ENCODE results near the gene DGKZ. TPM values are rescaled to one million over a fixed set of nuclear protein-coding genes. Genes with fewer than 3 reads are reported as not detected.
A peak's percentile ranks its signal among the peaks of the same experiment; 100 is the strongest.

The DGKZ gene
- total RNA-seq, 1 donor from 2014 or later, result 127 TPM

DNA sequence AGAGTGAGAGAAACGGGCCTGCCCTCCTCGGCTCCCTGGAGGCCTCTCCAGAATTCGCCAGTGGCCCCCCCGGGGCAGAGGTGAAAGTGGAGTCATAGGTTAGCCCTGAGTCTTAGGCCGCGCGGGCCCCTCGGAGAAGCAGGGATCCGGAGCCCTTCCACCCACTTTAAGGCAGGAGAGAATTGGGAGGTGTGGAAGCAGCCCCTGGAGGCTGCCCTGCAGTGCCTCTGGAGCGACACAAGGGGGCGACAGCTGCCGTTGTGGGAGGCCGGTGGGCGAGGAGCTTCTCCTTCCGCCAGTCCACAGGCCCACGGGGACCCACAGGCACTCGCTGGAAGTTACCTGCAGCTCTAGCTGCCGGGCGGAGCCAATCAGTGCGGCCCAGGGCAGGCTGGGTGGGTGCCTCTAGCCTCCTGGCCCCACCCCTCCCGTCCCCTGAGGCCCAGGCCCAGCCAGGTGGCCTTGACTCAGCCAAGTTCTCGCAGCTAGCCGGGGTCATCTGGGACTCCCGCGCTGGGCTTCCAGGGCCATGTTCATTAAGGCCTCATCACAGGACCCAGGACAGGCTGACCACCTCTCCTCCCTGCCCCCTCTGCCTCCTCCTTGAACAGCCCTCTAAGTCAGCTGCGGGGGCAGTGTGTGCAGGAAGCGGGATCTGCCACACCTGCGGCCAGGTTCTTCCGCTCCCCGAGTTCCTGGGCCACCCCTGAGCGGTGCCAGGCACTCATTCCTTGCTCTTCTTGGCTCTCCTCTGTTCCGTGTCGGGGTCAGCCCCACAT, 5.0 kb downstream of the DGKZ start:
- H3K9me3 Mint-ChIP-seq (ENCODE audit: unreplicated experiment), result no peaks in the 10 kb centered on the region
- TF ChIP-seq, protein P1, sequence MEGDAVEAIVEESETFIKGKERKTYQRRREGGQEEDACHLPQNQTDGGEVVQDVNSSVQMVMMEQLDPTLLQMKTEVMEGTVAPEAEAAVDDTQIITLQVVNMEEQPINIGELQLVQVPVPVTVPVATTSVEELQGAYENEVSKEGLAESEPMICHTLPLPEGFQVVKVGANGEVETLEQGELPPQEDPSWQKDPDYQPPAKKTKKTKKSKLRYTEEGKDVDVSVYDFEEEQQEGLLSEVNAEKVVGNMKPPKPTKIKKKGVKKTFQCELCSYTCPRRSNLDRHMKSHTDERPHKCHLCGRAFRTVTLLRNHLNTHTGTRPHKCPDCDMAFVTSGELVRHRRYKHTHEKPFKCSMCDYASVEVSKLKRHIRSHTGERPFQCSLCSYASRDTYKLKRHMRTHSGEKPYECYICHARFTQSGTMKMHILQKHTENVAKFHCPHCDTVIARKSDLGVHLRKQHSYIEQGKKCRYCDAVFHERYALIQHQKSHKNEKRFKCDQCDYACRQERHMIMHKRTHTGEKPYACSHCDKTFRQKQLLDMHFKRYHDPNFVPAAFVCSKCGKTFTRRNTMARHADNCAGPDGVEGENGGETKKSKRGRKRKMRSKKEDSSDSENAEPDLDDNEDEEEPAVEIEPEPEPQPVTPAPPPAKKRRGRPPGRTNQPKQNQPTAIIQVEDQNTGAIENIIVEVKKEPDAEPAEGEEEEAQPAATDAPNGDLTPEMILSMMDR (IDR thresholded peaks at IDR 0.05; ENCODE audit: unreplicated experiment), result peak; percentile 91
- H3K36me3 Mint-ChIP-seq (ENCODE audit: low read depth, unreplicated experiment), result peaks cover 7% of the 10 kb centered on the region
- DNase-seq (ENCODE audit: low spot score), result peak; percentile 80
- peaks cover 31% of the 10 kb centered on the region for H3K4me1 Mint-ChIP-seq (ENCODE audit: unreplicated experiment)
- no peak overlapping the region for H3K4me3 Mint-ChIP-seq (ENCODE audit: unreplicated experiment)
- peaks cover 17% of the 10 kb centered on the region for H3K27me3 Mint-ChIP-seq (ENCODE audit: unreplicated experiment)
- H3K27ac Mint-ChIP-seq (ENCODE audit: unreplicated experiment), result no peak overlapping the region

DNA sequence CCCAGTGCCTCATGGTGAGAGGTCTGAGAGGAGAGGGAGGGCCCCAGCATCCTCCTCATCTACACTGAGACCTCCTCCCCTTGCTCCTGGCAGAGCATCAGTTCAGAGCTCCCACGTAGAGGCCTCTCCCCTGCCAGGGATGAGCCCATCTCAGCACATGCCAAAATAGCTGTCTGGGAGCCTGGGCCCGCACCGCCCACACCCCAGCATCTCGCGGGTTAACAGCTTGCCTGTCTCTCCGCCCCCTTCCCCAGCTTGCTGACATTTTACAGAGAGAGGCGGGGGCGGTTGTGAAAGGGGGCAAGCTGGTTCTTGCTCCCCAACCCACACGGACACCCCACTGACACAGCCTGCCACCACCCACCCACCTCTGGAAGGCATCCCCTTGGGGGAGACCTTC, 6.4 kb downstream of the DGKZ start:
- TF ChIP-seq, protein P1 (IDR thresholded peaks at IDR 0.05; ENCODE audit: unreplicated experiment), result no peak
- no peak overlapping the region for H3K4me3 Mint-ChIP-seq (ENCODE audit: unreplicated experiment)
- peaks cover 7% of the 10 kb centered on the region for H3K36me3 Mint-ChIP-seq (ENCODE audit: low read depth, unreplicated experiment)
- no peaks in the 10 kb centered on the region for H3K9me3 Mint-ChIP-seq (ENCODE audit: unreplicated experiment)
- H3K4me1 Mint-ChIP-seq (ENCODE audit: unreplicated experiment), result peaks cover 24% of the 10 kb centered on the region
- H3K27me3 Mint-ChIP-seq (ENCODE audit: unreplicated experiment), result peaks cover 12% of the 10 kb centered on the region
- no peak overlapping the region for H3K27ac Mint-ChIP-seq (ENCODE audit: unreplicated experiment)
- no peak for DNase-seq (ENCODE audit: low spot score)

DNA sequence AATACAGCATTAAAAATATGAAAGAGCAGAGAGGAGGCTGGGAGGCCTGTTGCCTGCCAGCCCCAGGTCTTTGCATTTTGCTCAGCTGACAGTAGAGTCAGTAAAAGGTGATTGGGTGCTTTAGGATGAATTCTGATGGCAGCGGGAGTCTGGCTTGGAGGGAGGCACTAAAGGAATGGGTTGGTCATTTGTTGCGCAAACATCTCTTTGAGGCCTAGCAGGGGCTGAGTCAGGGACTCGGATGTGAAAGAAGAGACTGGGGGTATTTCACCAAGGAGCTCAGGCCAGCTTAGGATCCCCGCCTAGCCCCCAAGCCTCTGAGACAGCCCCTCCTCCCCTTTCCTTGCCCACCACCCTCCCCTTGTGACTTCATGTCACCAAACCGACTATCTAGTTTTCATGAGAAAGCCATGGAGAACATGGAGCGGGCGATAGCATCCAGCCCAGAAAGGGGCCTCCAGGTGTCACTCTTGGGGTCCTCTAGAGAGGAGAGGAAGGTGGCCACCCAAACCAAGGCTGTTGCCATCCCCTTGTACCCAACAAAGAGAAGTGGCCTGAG, 9.7 kb downstream of the DGKZ start:
- TF ChIP-seq, protein P1 (IDR thresholded peaks at IDR 0.05; ENCODE audit: unreplicated experiment), result no peak
- Mint-ChIP-seq H3K27ac (ENCODE audit: unreplicated experiment) (peak overlapping the region; percentile 48), H3K4me3 (ENCODE audit: unreplicated experiment) (peak overlapping the region; percentile 62), H3K27me3 (ENCODE audit: unreplicated experiment) (peaks cover 6% of the 10 kb centered on the region), H3K9me3 (ENCODE audit: unreplicated experiment) (no peaks in the 10 kb centered on the region), H3K4me1 (ENCODE audit: unreplicated experiment) (peaks cover 16% of the 10 kb centered on the region), H3K36me3 (ENCODE audit: low read depth, unreplicated experiment) (peaks cover 10% of the 10 kb centered on the region)
- DNase-seq (ENCODE audit: low spot score), result no peak

DNA sequence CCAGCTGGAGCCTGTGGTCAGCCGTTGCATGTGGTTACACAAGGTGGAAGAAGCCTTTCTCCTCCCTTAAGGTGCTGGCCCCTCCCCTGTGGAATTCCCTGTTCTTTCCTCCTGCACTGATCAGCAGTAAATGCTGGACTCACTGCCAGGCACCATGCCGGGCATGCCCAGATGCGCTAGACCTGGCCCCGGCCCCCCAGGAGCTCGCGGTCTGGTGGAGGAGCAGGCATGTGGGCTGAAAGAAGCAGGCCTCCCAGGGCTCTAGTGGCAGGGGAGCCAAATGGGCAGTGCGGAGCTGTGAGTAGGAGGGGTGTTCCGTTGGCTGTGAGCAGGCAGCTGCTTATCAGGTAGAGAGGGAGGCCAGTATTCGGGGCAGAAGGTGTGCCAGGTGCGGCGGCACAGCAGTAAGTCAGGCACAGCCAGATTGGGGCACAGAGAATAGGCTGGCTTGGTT, 10.2 kb downstream of the DGKZ start:
- H3K9me3 Mint-ChIP-seq (ENCODE audit: unreplicated experiment), result no peaks in the 10 kb centered on the region
- H3K27me3 Mint-ChIP-seq (ENCODE audit: unreplicated experiment), result peaks cover 6% of the 10 kb centered on the region
- H3K4me3 Mint-ChIP-seq (ENCODE audit: unreplicated experiment), result no peak overlapping the region
- no peak for DNase-seq (ENCODE audit: low spot score)
- H3K27ac Mint-ChIP-seq (ENCODE audit: unreplicated experiment), result no peak overlapping the region
- peaks cover 19% of the 10 kb centered on the region for H3K4me1 Mint-ChIP-seq (ENCODE audit: unreplicated experiment)
- peaks cover 10% of the 10 kb centered on the region for H3K36me3 Mint-ChIP-seq (ENCODE audit: low read depth, unreplicated experiment)
- TF ChIP-seq, protein P1 (IDR thresholded peaks at IDR 0.05; ENCODE audit: unreplicated experiment), result no peak

DNA sequence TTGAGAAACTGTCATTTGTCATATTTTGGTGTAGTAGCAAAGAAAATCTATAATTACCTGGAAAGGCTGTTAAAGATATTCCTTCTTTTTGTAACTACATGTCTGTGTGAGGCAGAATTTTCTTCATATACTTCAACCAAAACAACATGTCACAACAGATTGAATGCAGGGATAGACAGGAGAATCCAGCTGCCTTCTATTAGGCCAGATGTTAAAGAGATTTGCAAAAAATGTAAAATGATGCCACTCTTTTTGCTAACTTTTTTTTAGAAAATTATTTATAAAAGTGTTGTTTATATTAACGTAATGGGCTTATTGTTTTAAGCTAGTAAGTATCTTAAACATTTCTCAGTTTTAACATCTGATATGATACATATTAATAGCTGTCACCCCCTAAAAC, 12.7 kb downstream of the DGKZ start:
- Mint-ChIP-seq H3K27me3 (ENCODE audit: unreplicated experiment) (peaks cover 3% of the 10 kb centered on the region), H3K4me1 (ENCODE audit: unreplicated experiment) (peaks cover 23% of the 10 kb centered on the region), H3K9me3 (ENCODE audit: unreplicated experiment) (no peaks in the 10 kb centered on the region), H3K36me3 (ENCODE audit: low read depth, unreplicated experiment) (peaks cover 3% of the 10 kb centered on the region), H3K27ac (ENCODE audit: unreplicated experiment) (no peak overlapping the region), H3K4me3 (ENCODE audit: unreplicated experiment) (no peak overlapping the region)
- TF ChIP-seq, protein P1 (IDR thresholded peaks at IDR 0.05; ENCODE audit: unreplicated experiment), result no peak
- no peak for DNase-seq (ENCODE audit: low spot score)

Measured in endothelial cell (in vitro differentiated cells).